Activated naive CD4-positive, alpha-beta T cell (primary cell): ENCODE measurements around the gene FAM43B.

ENCODE experiments used
- DNase-seq, 4 experiments: peaks; one replicate each; lab custom pipeline; 2025; lab: John Stamatoyannopoulos, UW

The FAM43B gene

GRCh38 chr1:20552728-20553445, 514 bp downstream of the FAM43B start:
- no peak for DNase-seq

GRCh38 chr1:20555025-20555757, 2.8 kb downstream of the FAM43B start:
- no peak for DNase-seq

- DNase-seq = no peak
Observed at GRCh38 chr1:20555758-20556120, 3.4 kb downstream of the FAM43B start.

DNA sequence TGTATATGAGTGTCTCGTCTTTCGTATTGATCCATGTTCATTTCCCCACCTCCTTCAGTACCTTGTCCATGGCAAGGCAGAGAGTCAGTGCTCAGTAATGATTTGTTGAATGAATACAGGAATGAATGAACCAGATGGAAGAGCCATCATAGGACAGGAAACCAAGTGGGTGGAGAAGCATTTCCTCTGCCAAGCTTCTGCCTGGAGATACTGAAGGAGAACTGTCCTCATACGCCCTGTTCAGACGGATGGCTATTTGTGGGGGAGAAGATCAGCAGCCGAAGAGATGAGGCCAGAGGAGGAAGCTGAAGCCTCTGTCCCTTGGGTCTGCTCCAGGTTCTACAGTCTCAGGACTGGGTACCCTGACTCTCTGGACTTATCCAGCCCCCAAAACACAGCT, 5.8 kb downstream of the FAM43B start:
- DNase-seq = no peak

GRCh38 chr1:20560966-20561365, 8.6 kb downstream of the FAM43B start:
- DNase-seq = no peak

DNA sequence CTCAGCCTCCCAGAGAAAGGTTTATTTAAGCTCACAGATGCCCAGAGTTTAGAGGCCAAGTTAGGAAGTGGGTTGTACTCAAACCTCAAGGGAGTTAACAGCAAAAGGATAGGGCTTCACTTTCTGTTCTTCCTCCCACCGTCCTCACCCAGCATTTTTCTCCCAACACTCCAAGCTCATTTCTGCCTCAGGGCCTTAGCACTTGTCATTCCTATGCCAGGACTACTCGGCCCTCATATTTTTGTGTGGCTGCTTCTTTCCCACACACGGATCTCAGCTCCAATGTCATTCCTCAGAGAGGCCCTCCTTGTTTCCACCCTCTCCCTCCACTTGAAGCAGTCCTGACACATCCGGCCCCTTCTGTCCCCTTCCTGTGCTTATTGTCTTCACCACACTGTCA, 12.9 kb downstream of the FAM43B start:
- DNase-seq = no peak

GRCh38 chr1:20569523-20570098, 17.2 kb downstream of the FAM43B start:
- DNase-seq = no peak

GRCh38 chr1:20571427-20571826, 19.1 kb downstream of the FAM43B start:
- DNase-seq = no peak

DNA sequence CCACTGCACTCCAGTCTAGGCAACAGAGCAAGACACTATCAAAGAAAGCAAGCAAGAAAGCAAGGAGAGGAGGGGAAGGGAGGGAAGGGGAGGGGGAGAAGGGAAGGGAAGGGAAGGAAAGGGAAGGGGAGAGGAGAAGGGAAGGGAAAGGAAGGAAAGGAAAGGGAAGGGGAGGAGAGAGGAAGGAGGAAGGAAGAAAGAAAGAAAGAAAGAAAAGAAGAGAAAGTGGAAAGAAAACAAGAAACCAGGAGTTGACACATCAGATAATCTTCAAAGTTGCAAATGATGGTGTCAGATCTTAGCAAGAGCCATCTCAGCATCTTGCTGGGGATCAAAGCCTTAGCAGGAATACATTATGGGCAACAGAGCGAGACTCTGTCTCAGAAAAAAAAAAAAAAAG, 21.6 kb downstream of the FAM43B start:
- no peak for DNase-seq

GRCh38 chr1:20574686-20575540, 22.5 kb downstream of the FAM43B start:
- DNase-seq = peak in 3 of 4 experiments; percentile 2 to 48 (median 20)

- DNase-seq = no peak
Observed at GRCh38 chr1:20575541-20576336, 23.4 kb downstream of the FAM43B start.

GRCh38 chr1:20578062-20578461, 25.7 kb downstream of the FAM43B start:
- no peak for DNase-seq

DNA sequence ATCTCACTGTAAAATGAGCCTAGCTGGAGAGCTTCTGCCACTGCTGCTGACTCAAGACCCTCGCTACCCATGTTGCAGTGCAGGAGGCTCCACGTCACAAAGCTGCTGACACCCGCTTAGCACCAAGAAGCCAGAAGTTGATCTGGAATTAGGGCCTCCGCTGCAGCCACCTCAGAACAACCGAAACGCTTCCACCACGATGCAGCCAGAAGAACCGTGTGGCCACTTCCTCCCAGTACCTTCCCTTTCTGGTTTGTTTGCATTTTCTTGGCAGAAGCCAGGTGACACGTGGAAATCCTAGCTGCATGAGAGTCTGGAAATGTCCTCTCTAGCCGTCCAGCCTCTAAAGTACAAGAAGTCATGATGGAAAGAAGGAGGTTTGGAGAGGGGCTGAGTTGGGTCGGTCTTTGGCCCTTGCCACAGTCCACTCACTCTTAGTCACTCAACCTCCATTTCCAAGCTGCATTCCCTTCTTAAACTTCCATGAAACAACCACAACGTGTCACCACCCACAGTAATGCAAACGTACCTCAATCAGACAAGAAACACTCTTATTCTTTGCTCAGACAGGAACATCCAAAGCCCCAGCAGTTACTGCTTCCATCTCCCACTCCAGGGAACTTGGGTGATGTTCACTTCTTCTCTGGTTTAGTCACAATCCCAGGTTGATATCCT, 26.5 kb downstream of the FAM43B start:
- no peak for DNase-seq

DNA sequence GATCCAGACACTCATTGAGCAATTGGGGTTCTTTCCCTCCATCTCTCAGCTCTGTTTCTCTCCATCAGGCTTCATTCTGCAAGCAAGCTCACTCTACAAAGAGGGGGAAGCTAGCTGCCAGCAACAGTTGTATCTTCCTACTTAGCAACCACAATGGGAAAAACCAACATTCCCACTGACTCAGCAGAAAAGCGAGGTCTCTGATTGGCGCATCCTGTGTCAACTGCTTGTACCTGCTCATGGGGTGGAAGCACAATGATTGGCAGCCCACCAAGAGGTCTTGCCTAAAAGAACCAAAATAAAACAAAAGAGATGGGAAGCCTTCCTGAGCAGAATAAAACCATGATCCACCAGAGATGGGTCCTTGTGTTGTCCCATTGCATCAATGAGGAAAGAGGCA, 32.5 kb downstream of the FAM43B start:
- no peak for DNase-seq

GRCh38 chr1:20586953-20587660, 34.7 kb downstream of the FAM43B start:
- no peak for DNase-seq

- DNase-seq = no peak
Observed at GRCh38 chr1:20587661-20588053, 35.3 kb downstream of the FAM43B start.

GRCh38 chr1:20588634-20589225, 36.4 kb downstream of the FAM43B start, which contains the start of gene CDA:
Gene CDA (plus strand): TSS chr1:20589097. CDS start chr1:20589130, 33 bp downstream.
- no peak for DNase-seq

DNA sequence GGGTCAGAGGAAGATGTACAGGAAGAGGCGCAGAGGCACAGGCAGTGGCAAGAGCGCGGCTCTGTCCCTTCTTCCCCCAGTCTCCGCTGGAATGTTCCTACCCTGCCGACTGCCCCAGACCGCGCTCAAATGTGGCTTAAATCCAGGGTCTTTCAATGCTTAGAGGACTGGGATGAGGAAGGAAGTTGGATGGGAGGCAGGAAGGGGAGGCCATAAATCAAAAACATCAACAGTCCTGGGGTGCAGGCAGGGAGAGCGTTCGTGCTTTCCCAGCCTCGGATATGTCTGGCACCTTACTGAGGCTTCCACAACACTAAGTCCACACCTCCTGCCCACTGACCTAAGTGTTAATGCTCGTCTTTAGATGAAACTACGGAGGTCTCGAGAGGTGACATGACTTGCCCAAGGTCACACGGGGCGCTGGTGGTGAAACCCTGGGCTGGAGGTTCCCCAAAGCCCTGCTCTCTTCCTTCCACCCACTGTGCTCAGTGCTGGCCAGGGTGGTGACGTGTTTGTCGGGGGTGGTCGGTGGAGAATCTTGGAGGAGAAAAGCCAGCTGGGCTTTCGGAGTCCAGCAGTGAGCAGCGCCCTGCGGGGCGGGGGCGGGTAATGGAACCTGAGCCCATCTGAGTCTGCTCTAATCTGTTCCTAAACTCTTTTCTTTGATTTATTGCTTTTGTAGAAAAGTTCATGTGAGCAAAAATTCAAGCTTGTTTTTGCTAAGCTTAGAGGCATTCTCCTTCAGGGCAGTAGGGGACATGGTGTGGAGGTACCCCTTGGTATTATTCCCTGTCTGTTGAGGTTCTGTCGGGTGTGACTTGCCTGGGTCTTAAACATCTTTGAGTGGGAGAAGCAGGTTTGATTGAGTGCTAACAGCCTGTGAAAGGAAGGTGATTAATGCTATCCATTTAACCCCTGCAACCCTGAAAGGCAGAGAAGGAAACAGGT, 37.2 kb downstream of the FAM43B start:
- no peak for DNase-seq
